ENCODE data around the gene MGAT3. TPM values are rescaled to one million over a fixed set of nuclear protein-coding genes. Genes with fewer than 3 reads are reported as not detected.

The MGAT3 gene
- total and polyA plus RNA-seq, 2 of the 13 experiments (the other 11 are each of a cell fraction or from before 2014, with no cell fraction given): 0.11 to 0.15 TPM

DNA sequence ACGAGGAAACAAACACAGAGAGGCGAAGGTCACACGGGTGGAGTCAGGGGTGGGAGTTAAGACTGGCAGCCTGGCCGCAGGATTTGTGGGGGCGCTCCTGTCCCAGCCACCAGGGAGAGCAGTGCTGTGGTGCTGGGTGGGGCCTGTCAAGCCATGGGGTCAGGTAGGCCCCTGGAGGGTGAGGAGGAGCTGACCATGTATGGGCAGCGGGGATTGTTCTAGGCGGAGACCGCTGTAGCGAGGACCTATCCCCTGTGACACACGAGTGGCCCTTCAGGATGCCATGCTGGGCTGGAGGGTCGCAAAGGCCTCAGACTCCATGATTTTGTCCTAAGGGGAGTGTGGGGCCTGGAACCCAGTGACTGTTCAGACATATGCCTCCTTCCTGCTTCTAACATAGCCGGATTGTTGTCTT is 77.3 kb downstream of the MGAT3 start (continued):
- TF ChIP-seq HNRNPH1 (optimal IDR thresholded peaks at IDR 0.05; ENCODE audit: low read depth, low read length) (no peak), ISL2 (CRISPR knock-in tag; IDR thresholded peaks at IDR 0.05) (no peak), ZFP36L2 (CRISPR knock-in tag; IDR thresholded peaks at IDR 0.05) (no peak), ERF (CRISPR knock-in tag; IDR thresholded peaks at IDR 0.05) (no peak; the same call in 1 of the 2 replicates), RFX5 (IDR thresholded peaks at IDR 0.05; ENCODE audit: low read depth, low read length) (no peak), ZNF652 (CRISPR knock-in tag; IDR thresholded peaks at IDR 0.05; ENCODE audit: borderline replicate concordance, low read depth) (no peak), U2AF2 (IDR thresholded peaks at IDR 0.05; ENCODE audit: low read depth, low read length) (no peak), ZNF33A (CRISPR knock-in tag; IDR thresholded peaks at IDR 0.05; ENCODE audit: borderline replicate concordance) (no peak), KAT7 (CRISPR knock-in tag; IDR thresholded peaks at IDR 0.05; ENCODE audit: borderline replicate concordance) (peak; percentile 7; the same call in 1 of the 2 replicates), ZNF12 (CRISPR knock-in tag; IDR thresholded peaks at IDR 0.05) (no peak), ZNF546 (CRISPR knock-in tag; conservative IDR thresholded peaks at IDR 0.05) (0 out of 2 replicates have a peak, but pooled peaks have one; percentile 63), NCOA5 (CRISPR knock-in tag; IDR thresholded peaks at IDR 0.05) (no peak), RORA (CRISPR knock-in tag; IDR thresholded peaks at IDR 0.05) (no peak), ZNF749 (CRISPR knock-in tag; IDR thresholded peaks at IDR 0.05; ENCODE audit: borderline replicate concordance) (no peak), PAX8 (CRISPR knock-in tag; IDR thresholded peaks at IDR 0.05; ENCODE audit: borderline replicate concordance) (no peak), GATAD1 (CRISPR knock-in tag; IDR thresholded peaks at IDR 0.05) (no peak; the same call in 1 of the 2 replicates), FIP1L1 (IDR thresholded peaks at IDR 0.05; ENCODE audit: borderline replicate concordance, insufficient read depth, low read depth, low read length) (no peak), NR2C2 (CRISPR knock-in tag; IDR thresholded peaks at IDR 0.05; ENCODE audit: borderline replicate concordance) (no peak), ZKSCAN8 (CRISPR knock-in tag; IDR thresholded peaks at IDR 0.05; ENCODE audit: borderline replicate concordance) (no peak), AHR (CRISPR knock-in tag; IDR thresholded peaks at IDR 0.05) (no peak), ZC3H4 (CRISPR knock-in tag; IDR thresholded peaks at IDR 0.05; ENCODE audit: borderline replicate concordance) (no peak), CEBPG (CRISPR knock-in tag; IDR thresholded peaks at IDR 0.05) (no peak), SETDB1 (CRISPR knock-in tag; IDR thresholded peaks at IDR 0.05; ENCODE audit: borderline replicate concordance) (no peak)
- TF ChIP-seq, protein P1, sequence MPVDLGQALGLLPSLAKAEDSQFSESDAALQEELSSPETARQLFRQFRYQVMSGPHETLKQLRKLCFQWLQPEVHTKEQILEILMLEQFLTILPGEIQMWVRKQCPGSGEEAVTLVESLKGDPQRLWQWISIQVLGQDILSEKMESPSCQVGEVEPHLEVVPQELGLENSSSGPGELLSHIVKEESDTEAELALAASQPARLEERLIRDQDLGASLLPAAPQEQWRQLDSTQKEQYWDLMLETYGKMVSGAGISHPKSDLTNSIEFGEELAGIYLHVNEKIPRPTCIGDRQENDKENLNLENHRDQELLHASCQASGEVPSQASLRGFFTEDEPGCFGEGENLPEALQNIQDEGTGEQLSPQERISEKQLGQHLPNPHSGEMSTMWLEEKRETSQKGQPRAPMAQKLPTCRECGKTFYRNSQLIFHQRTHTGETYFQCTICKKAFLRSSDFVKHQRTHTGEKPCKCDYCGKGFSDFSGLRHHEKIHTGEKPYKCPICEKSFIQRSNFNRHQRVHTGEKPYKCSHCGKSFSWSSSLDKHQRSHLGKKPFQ (CRISPR knock-in tag; IDR thresholded peaks at IDR 0.05; ENCODE audit: insufficient replicate concordance): no peak
- TF ChIP-seq, protein P2, sequence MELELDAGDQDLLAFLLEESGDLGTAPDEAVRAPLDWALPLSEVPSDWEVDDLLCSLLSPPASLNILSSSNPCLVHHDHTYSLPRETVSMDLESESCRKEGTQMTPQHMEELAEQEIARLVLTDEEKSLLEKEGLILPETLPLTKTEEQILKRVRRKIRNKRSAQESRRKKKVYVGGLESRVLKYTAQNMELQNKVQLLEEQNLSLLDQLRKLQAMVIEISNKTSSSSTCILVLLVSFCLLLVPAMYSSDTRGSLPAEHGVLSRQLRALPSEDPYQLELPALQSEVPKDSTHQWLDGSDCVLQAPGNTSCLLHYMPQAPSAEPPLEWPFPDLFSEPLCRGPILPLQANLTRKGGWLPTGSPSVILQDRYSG (CRISPR knock-in tag; IDR thresholded peaks at IDR 0.05): no peak
- TF ChIP-seq, protein P3, sequence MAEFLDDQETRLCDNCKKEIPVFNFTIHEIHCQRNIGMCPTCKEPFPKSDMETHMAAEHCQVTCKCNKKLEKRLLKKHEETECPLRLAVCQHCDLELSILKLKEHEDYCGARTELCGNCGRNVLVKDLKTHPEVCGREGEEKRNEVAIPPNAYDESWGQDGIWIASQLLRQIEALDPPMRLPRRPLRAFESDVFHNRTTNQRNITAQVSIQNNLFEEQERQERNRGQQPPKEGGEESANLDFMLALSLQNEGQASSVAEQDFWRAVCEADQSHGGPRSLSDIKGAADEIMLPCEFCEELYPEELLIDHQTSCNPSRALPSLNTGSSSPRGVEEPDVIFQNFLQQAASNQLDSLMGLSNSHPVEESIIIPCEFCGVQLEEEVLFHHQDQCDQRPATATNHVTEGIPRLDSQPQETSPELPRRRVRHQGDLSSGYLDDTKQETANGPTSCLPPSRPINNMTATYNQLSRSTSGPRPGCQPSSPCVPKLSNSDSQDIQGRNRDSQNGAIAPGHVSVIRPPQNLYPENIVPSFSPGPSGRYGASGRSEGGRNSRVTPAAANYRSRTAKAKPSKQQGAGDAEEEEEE (CRISPR knock-in tag; IDR thresholded peaks at IDR 0.05; ENCODE audit: borderline replicate concordance): no peak
- TF ChIP-seq, protein P4, sequence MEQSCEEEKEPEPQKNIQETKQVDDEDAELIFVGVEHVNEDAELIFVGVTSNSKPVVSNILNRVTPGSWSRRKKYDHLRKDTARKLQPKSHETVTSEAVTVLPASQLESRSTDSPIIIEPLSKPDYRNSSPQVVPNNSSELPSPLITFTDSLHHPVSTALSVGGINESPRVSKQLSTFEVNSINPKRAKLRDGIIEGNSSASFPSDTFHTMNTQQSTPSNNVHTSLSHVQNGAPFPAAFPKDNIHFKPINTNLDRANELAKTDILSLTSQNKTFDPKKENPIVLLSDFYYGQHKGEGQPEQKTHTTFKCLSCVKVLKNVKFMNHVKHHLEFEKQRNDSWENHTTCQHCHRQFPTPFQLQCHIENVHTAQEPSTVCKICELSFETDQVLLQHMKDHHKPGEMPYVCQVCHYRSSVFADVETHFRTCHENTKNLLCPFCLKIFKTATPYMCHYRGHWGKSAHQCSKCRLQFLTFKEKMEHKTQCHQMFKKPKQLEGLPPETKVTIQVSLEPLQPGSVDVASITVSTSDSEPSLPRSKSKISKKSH (CRISPR knock-in tag; IDR thresholded peaks at IDR 0.05; ENCODE audit: borderline replicate concordance): no peak
